Measurements from ENCODE around the gene PRPF8. TPM values are rescaled to one million over a fixed set of nuclear protein-coding genes. Genes with fewer than 3 reads are reported as not detected.

Gene PRPF8
- total and polyA plus RNA-seq, 2 of the 13 experiments (the other 11 are each of a cell fraction or from before 2014, with no cell fraction given), result 112 to 179 TPM

- Histone ChIP-seq H3K9ac (ENCODE audit: insufficient read depth, low read depth, low read length) (no peak overlapping the region), H3K4me2 (ENCODE audit: low read depth, low read length) (no peak overlapping the region), H3K4me1 (ENCODE audit: insufficient read depth, low read length) (peaks cover 11% of the 10 kb centered on the region), H3K36me3 (replicated peaks in 1 of 2; ENCODE audit: control insufficient read depth in 1 of 2, insufficient read depth in 2 of 2, low read length in 2 of 2) (no peaks in the 10 kb centered on the region), H3K79me2 (ENCODE audit: insufficient read depth, low read length) (no peaks in the 10 kb centered on the region), H2AFZ (ENCODE audit: low read length) (no peak overlapping the region), H3K27me3 (ENCODE audit: control insufficient read depth in 1 of 2, insufficient read depth in 2 of 2, low read length in 2 of 2) (peaks cover 0 to 4% of the 10 kb centered on the region in 2 experiments; a peak in 2 of 5 replicates), H3K9me3 (ENCODE audit: low read length) (no peaks in the 10 kb centered on the region), H3K4me3 (replicated peaks in 1 of 3; ENCODE audit: insufficient read depth in 1 of 3, low read depth in 2 of 3, low read length in 3 of 3) (no peak overlapping the region), H4K20me1 (ENCODE audit: insufficient read depth, low read length) (no peaks in the 10 kb centered on the region), H3K27ac (ENCODE audit: extremely low read length, insufficient read depth, low read length) (no peak overlapping the region)
- ChIA-PET CTCF (ENCODE audit: low intra/inter-chr PET ratio, low total read pairs) (no interaction called here), POLR2A (interaction anchor here (0.9 kb wide), 1 partner anchor 14 kb away, joined by 4 read pairs; no protein-coding TSS in a partner anchor)
- ATAC-seq (no peak), FAIRE-seq (no peak), DNase-seq (ENCODE audit: low spot score) (no peak)
- intact Hi-C loops (cut with micrococcal nuclease; ENCODE audit: unreplicated experiment), result no loop called here
- TF ChIP-seq ZNF124 (CRISPR knock-in tag; IDR thresholded peaks at IDR 0.05) (no peak), PBX3 (CRISPR knock-in tag; IDR thresholded peaks at IDR 0.05; ENCODE audit: borderline replicate concordance) (no peak), DNMT3B (CRISPR knock-in tag; conservative IDR thresholded peaks at IDR 0.05) (no peak), FOXC1 (CRISPR knock-in tag; IDR thresholded peaks at IDR 0.05; ENCODE audit: borderline replicate concordance) (no peak), ZBTB37 (CRISPR knock-in tag; IDR thresholded peaks at IDR 0.05) (no peak), SRSF9 (IDR thresholded peaks at IDR 0.05; ENCODE audit: borderline replicate concordance, insufficient read depth, low read depth, low read length, poor library complexity, severe bottlenecking) (no peak), CREM (IDR thresholded peaks at IDR 0.05) (no peak), CREM (CRISPR knock-in tag; IDR thresholded peaks at IDR 0.05) (no peak), RFX3 (CRISPR knock-in tag; IDR thresholded peaks at IDR 0.05) (no peak), ZFP82 (CRISPR knock-in tag; IDR thresholded peaks at IDR 0.05; ENCODE audit: borderline replicate concordance) (no peak), ZKSCAN1 (IDR thresholded peaks at IDR 0.05; ENCODE audit: low read length) (no peak), MAZ (IDR thresholded peaks at IDR 0.05; ENCODE audit: borderline replicate concordance, low read depth, low read length) (no peak), MAZ (CRISPR knock-in tag; IDR thresholded peaks at IDR 0.05; ENCODE audit: low read depth) (no peak), HNF4A (CRISPR knock-in tag; IDR thresholded peaks at IDR 0.05) (no peak), ZNF331 (CRISPR knock-in tag; IDR thresholded peaks at IDR 0.05) (no peak), ZNF878 (CRISPR knock-in tag; IDR thresholded peaks at IDR 0.05) (no peak), MED1 (CRISPR knock-in tag; IDR thresholded peaks at IDR 0.05) (no peak), CEBPG (CRISPR knock-in tag; IDR thresholded peaks at IDR 0.05) (no peak), ZNF10 (CRISPR knock-in tag; IDR thresholded peaks at IDR 0.05; ENCODE audit: borderline replicate concordance, low read depth) (no peak)
- TF ChIP-seq, protein P1, sequence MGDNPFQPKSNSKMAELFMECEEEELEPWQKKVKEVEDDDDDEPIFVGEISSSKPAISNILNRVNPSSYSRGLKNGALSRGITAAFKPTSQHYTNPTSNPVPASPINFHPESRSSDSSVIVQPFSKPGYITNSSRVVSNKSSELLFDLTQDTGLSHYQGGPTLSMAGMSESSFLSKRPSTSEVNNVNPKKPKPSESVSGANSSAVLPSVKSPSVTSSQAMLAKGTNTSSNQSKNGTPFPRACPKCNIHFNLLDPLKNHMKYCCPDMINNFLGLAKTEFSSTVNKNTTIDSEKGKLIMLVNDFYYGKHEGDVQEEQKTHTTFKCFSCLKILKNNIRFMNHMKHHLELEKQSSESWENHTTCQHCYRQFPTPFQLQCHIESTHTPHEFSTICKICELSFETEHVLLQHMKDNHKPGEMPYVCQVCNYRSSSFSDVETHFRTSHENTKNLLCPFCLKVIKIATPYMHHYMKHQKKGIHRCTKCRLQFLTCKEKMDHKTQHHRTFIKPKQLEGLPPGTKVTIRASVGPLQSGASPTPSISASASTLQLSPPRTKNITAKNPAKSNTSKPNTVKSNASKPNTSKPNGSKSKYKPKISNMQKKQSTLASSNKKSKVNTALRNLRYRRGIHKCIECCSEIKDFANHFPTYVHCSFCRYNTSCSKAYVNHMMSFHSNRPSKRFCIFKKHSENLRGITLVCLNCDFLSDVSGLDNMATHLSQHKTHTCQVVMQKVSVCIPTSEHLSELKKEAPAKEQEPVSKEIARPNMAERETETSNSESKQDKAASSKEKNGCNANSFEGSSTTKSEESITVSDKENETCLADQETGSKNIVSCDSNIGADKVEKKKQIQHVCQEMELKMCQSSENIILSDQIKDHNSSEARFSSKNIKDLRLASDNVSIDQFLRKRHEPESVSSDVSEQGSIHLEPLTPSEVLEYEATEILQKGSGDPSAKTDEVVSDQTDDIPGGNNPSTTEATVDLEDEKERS (CRISPR knock-in tag; IDR thresholded peaks at IDR 0.05), result no peak
- TF ChIP-seq, protein P2, sequence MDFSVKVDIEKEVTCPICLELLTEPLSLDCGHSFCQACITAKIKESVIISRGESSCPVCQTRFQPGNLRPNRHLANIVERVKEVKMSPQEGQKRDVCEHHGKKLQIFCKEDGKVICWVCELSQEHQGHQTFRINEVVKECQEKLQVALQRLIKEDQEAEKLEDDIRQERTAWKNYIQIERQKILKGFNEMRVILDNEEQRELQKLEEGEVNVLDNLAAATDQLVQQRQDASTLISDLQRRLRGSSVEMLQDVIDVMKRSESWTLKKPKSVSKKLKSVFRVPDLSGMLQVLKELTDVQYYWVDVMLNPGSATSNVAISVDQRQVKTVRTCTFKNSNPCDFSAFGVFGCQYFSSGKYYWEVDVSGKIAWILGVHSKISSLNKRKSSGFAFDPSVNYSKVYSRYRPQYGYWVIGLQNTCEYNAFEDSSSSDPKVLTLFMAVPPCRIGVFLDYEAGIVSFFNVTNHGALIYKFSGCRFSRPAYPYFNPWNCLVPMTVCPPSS (IDR thresholded peaks at IDR 0.05), result no peak
- in situ Hi-C loops (cut with HindIII; ENCODE audit: extremely low pct_ligation_motif_present, low pct_unique_long_range_greater_than_20kb), result loop anchor here (25.0 kb wide), 1 partner anchor 334 kb away; the partner anchor contains the start of genes DPH1, OVCA2 and RTN4RL1
- WGBS (ENCODE audit: low lambda C conversion rate), result 36% methylated on average over 4 of the region's 4 CpGs
- BruUV-seq (replicated peaks), result no TSS peak
Observed at GRCh38 chr17:1703063-1703462, 18.4 kb upstream of the PRPF8 start.
